Right renal pelvis (tissue), 4 donors: Measurements from ENCODE around the gene FRMD7. TPM values are rescaled to one million over a fixed set of nuclear protein-coding genes. Genes with fewer than 3 reads are reported as not detected.
A peak's percentile ranks its signal among the peaks of the same experiment; 100 is the strongest.
"Not testable (repeated sequence)": the region's sequence is repeated elsewhere in the genome, so short reads cannot be mapped to it uniquely, and the experiment has no call there.

ENCODE experiments used
- DNase-seq, 4 donors: peaks; one replicate each; pipeline ENCODE4 v3.0.0-alpha.2; 2013; ENCODE audit warnings: low read depth in 4 of 4, low spot score in 3 of 4, missing footprints in 1 of 4
- polyA plus RNA-seq, 4 donors: library from polyadenylated mRNA; unstranded; fragments of 120-200 nt; gene quantifications; one replicate each; pipeline ENCODE4 v1.2.1, GENCODE V29; 2013; ENCODE audit not compliant: insufficient read length in 4 of 4

Gene FRMD7
- 1 to 10 TPM; 1.2 to 2.1 (median 1.6) TPM for polyA plus RNA-seq

- no peak for DNase-seq
Observed at GRCh38 chrX:132127743-132128142, at the start of gene FRMD7. FRMD7 (minus strand) TSS chrX:132128020; CDS start chrX:132127844, 176 bp downstream.

DNA sequence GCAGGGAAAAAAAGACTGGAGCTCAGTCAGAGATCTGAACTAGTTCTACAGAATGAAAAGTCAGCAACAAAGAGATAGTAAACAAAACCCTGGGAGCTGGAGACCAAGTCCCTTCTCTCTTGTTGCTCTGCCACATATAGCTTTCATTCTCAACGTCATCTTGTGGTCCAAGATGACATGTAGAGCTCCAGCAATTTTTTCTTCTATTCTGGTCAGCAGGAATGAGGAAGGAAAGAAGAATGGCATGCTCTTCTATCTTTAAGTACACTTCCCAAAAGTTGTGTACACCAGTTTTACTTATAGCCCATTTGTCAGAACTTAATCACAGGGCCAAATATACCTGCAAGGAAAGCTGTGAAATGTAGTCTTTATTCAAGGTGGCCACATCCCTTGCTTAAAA lies 45.8 kb upstream of the FRMD7 start:
- DNase-seq, result no peak

GRCh38 chrX:132171881-132172280 lies 44.1 kb upstream of the FRMD7 start:
- DNase-seq, result no peak

GRCh38 chrX:132171478-132171877 lies 43.7 kb upstream of the FRMD7 start:
- DNase-seq, result no peak

DNA sequence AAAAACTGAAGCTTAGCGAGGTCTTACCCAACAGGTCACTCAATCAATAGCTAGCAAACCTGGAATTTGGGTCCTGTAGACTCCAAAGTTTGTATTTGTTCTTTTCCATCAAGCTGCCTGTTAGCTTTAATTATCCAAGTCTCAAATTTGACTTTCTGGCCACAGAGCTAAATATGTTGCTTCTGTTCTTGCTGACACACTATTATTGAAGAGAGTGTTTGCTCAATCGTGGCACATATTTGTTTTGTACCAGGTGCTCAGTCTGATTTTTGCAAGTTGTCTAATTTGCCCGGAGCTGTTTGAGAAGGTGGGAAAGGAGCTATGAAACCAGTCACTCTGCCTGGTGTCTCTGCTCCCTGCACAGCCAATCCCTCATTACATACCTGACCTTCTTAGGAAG lies 41.7 kb upstream of the FRMD7 start:
- DNase-seq, result no peak

DNA sequence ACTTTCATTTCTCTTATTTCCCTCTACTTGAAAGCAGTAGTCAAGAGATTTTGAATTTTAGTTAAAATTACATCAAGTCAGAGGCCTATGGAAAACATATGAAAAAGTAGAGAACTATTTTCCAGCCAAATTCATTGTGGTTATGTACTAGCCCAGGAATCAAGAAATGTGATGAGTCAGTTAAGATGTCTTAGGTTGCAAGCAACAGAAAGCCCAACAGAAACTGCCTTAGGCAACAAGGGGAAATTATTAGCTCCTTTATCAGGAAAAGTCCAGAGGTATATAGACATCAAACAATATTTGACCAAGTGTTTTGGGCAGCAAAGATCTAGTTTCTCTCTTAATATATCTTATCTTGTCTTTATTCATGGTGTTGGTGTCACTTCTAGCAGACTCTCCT lies 37.8 kb upstream of the FRMD7 start:
- DNase-seq, result no peak

GRCh38 chrX:132165005-132165404 lies 37.2 kb upstream of the FRMD7 start:
- no peak for DNase-seq

DNA sequence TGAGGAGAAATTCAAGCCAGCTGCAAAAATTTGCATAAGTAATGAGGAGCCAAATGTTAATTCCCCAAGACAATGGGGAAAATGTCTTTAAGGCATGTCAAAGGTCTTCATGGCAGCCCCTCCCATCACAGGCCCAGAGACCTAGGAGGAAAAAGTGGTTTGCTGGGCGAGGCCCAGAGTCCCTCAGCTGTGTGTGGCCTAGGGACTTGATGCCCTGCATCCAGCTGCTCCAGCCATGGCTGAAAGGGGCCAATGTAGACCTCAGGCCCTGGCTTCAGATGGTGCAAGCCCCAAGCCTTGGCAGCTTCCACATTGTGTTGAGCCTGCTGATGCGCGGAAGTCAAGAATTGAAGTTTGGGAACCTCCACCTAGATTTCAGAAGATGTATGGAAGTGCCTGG lies 35.3 kb upstream of the FRMD7 start:
- not testable (repeated sequence) for DNase-seq

DNA sequence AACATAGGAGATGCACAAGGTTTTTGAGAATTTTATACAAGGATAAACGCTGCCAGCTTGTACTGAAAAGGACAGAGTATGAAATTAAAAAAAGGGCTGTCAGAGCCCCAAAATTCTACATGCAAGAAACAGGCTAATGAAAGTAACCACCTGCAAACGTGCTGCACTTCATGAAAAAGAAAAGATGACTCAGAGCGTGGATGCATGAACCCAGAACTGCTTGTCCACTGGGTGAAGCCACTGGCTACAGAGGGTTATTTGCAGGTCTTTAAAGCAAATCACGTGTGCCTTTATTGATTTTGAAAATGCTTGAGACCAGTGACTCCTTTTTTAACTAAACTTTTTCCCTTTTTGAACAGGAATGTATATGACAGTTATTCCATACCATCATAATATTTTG lies 25.3 kb upstream of the FRMD7 start:
- no peak for DNase-seq

- no peak for DNase-seq
Observed at GRCh38 chrX:132146456-132146855, 18.6 kb upstream of the FRMD7 start.

GRCh38 chrX:132144061-132144460 lies 16.2 kb upstream of the FRMD7 start:
- DNase-seq, result no peak

DNA sequence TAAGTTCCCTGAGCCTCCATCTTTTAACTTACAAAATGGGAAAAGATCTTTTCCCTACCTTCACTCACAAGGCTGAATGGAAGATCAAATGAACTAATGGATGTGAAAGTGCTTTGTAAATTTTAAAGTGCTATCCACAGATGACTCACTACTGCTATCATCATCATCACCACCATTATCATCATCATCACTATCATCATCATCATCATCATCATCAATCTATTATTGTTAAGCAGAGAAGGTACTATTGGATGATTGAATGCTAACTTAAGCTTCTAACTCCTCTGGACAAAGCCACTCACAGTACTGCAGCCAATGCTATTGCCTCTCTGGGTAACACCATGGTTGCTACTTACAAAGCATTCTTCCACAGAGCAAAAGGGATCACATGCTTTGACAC lies 1.9 kb downstream of the FRMD7 start:
- no peak for DNase-seq

GRCh38 chrX:132120913-132121312 lies 6.9 kb downstream of the FRMD7 start:
- DNase-seq, result no peak

DNA sequence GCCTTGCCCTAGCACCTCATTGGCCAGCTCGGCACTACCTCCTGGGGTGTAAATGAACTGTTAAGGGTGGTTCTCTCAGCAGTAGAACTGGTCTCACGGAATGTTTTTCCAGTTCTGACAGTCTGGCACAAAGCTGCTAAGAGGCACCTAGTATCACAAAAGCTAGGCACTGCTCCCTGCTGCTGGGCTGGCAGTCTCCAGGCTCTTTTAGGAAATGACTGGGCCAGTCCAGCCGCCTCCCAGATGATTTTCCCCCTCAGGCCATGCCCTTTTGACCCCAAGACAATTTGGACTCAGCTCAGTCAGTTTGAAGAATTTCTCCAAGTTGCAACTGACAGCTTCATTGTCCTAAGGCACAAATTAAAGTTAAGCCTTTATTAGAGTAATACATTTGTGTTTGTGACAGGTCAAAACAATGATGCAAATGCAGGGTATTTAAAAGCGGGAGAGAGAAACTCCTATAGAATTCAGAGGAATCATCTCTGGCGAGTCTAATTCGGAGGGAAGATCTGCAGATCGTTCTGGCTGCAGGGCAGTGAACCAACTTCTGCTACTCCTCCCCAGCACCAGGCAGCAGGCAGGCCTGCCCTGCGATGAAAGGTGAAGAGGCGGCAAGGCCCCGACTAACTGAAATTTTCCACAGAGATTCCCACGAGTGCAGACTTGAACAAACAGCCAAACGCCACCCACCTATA lies 7.9 kb downstream of the FRMD7 start:
- DNase-seq, result no peak

- no peak for DNase-seq
Observed at GRCh38 chrX:132119283-132119682, 8.5 kb downstream of the FRMD7 start.

DNA sequence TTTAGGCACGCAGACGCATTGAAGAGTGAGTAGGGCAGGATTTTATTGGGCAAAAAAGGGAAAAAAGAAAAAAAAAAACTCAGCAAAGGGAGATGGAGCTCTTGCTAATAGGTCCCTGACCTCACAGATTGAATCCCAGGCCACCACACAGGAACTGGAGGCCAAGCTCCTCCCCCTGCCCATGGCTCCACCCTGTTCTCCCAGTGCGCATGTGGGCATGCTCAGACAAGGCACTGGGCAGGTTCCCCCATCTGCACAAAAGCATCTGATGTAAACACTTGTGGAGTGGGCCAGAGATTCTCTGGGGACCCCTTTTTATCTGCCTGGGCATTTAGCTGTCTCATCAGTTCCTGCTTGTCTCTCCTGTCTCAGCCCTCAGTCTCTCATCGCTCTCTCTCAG lies 9.5 kb downstream of the FRMD7 start:
- DNase-seq, result no peak

GRCh38 chrX:132115792-132116191 lies 12.0 kb downstream of the FRMD7 start:
- DNase-seq, result no peak

DNA sequence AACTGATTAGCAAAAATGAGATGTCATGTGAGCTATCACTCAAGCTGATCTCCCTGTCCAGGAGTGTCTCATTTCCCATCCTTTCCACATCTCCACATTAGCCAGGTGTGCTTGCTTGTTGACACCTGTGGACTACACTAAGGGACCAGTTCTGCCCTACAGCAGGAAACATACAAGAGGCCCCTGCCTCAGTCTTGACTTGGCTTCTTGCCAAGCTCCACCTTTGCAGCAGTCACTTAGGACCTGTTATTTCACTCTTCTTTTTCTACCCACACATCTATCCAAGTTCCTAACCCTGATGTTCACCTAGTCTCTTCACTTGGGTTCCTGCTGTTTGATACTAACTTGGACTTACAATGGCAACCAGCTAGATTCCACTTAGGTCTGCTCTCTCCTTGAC lies 13.2 kb downstream of the FRMD7 start:
- DNase-seq, result no peak

GRCh38 chrX:132107291-132107690 lies 20.5 kb downstream of the FRMD7 start:
- no peak for DNase-seq

DNA sequence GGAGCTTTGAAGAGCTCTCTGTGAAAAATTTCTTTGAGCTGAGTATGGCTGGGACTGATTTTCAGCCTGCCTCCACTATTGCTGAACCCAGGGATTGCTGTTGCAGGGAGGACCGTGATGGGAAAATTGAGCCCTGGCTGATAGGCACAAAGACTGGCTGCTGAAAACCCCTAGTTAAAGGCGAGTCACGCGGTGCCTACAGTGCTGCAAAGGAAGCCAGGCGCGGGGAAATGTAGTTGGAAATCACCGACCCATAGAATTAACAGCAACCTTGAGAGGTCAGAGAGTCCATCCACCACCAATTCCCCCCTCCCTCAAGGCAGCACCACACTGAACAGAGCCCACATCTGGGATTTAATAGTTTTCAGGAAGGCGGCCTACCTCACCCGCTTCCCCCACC lies 26.0 kb downstream of the FRMD7 start:
- peak in 1 of 4 donors; percentile 4 for DNase-seq

DNA sequence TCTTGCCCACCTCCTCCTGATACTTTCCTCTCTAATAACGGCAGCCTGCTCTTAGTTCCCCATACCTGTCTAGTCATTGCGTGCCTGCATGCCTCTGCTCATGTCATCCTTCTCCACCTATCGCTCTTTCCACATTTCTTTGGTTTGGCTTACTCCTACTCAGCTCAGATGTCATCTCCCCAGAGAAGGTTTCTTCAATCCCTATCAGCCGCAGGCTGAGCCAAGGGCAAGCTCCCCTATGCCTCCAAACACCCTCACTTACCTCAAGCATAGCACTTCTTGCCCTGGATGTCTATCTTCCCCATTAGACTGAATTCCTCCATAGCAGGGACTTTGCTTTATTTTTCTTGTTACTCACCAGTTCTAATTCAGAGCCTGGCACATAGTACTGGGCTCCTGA lies 26.6 kb downstream of the FRMD7 start:
- DNase-seq, result no peak

- DNase-seq, result not testable (repeated sequence)
Observed at GRCh38 chrX:132098704-132099103, 29.1 kb downstream of the FRMD7 start.

DNA sequence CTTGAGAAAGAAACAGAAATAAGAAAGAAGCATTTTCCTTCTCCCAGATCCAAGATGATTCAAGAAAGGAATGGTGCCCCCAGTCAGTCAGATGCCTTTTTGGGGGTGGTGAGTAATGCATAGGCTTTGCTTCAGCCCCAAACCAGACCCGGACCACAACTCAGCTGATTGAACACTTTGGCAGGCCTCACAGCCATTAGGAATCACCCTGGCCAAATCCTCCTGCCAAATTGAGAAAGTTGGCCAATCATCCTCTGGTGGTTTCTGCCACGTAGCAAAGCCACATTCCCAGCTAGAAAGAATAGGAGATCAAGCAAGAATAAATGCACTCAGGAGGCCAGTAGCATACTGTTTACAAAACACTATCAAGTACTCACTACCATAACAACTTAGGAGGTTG lies 33.7 kb downstream of the FRMD7 start:
- DNase-seq, result no peak
